Left lung (tissue), 10 donors: ENCODE data around the gene C12orf75. TPM values are rescaled to one million over a fixed set of nuclear protein-coding genes. Genes with fewer than 3 reads are reported as not detected.

Experiments used
- ATAC-seq: fragments of 200-7000 bp; cut with Tn5 transposase; one replicate; pipeline ENCODE4 v1.9.1; 2020; ENCODE audit warnings: moderate library complexity
- DNase-seq, 4 donors: peaks; one replicate each; pipeline ENCODE4 v3.0.0-alpha.2; 2013 to 2020
- H3K27ac ChIP-seq, 2 donors: fragments of 200-600 bp; sonication (generic) in 1 of 2; one replicate each; pipeline versions ENCODE4 v1.5.0 to v1.8.0; 2020 to 2021
- H3K27me3 ChIP-seq, 2 donors: fragments of 200-600 bp; sonication (generic) in 1 of 2; one replicate each; pipeline versions ENCODE4 v1.5.0 to v1.8.0; 2020 to 2021
- H3K36me3 ChIP-seq, 2 donors: fragments of 200-600 bp; sonication (generic) in 1 of 2; one replicate each; pipeline versions ENCODE4 v1.5.0 to v1.8.0; 2020 to 2021
- H3K4me1 ChIP-seq, 2 donors: fragments of 200-600 bp; one replicate each; pipeline ENCODE4 v1.8.0; 2021
- H3K4me3 ChIP-seq, 2 donors: fragments of 200-600 bp; sonication (generic) in 1 of 2; one replicate each; pipeline versions ENCODE4 v1.5.0 to v1.8.0; 2020 to 2021; ENCODE audit warnings: mild to moderate bottlenecking in 1 of 2
- H3K9me3 ChIP-seq, 2 donors: fragments of 200-600 bp; sonication (generic) in 1 of 2; one replicate each; pipeline versions ENCODE4 v1.5.0 to v1.8.0; 2020 to 2021
- intact Hi-C, 2 donors: fragments of 100-400 bp; cut with DNase I; formaldehyde crosslinking; loops; one replicate each; pipeline versions ENCODE4 v1.11.2 to v1.14.2; 2022
- polyA plus RNA-seq, 6 donors: library from polyadenylated mRNA; unstranded; fragments of 120-200 nt; gene quantifications; one replicate each; pipeline ENCODE4 v1.2.1, GENCODE V29; 2013; ENCODE audit not compliant: insufficient read length in 6 of 6
- total RNA-seq, 2 donors: library from RNA; stranded (reverse); fragmentation: NEBNext Ultra II Directional; extraction: Animal tissue kit (Norgen Biotek cat#: 25700); gene quantifications; one replicate each; pipeline ENCODE4 v1.2.1, GENCODE V29; 2021
- TF ChIP-seq, protein P1 (sequence below), 2 donors: fragments of 200-600 bp; sonication (generic) in 1 of 2; IDR thresholded peaks; one replicate each; pipeline versions ENCODE4 v1.5.0 to v1.8.0; 2021; ENCODE audit warnings: antibody characterized with exemption in 2 of 2
- donor health status: DM: no; HTN: yes; CAD: no.
- donor health status: DM: no; HTN: no; CAD: no.

C12orf75 gene
- total and polyA plus RNA-seq, 8 donors, result 16.2 to 27.7 (median 18.8) TPM

GRCh38 chr12:105359856-105360255, 29.4 kb downstream of the C12orf75 start:
- no peaks in the 10 kb centered on the region for H3K9me3 ChIP-seq
- H3K27ac ChIP-seq, result no peak overlapping the region
- ATAC-seq (no peak), DNase-seq (no peak)
- TF ChIP-seq, protein P1, sequence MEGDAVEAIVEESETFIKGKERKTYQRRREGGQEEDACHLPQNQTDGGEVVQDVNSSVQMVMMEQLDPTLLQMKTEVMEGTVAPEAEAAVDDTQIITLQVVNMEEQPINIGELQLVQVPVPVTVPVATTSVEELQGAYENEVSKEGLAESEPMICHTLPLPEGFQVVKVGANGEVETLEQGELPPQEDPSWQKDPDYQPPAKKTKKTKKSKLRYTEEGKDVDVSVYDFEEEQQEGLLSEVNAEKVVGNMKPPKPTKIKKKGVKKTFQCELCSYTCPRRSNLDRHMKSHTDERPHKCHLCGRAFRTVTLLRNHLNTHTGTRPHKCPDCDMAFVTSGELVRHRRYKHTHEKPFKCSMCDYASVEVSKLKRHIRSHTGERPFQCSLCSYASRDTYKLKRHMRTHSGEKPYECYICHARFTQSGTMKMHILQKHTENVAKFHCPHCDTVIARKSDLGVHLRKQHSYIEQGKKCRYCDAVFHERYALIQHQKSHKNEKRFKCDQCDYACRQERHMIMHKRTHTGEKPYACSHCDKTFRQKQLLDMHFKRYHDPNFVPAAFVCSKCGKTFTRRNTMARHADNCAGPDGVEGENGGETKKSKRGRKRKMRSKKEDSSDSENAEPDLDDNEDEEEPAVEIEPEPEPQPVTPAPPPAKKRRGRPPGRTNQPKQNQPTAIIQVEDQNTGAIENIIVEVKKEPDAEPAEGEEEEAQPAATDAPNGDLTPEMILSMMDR (IDR thresholded peaks at IDR 0.05), result no peak
- H3K36me3 ChIP-seq, result no peaks in the 10 kb centered on the region
- intact Hi-C loops, result no loop called here
- H3K4me1 ChIP-seq, result no peaks in the 10 kb centered on the region
- no peak overlapping the region for H3K4me3 ChIP-seq
- H3K27me3 ChIP-seq, result no peaks in the 10 kb centered on the region

GRCh38 chr12:105363890-105364289, 33.4 kb downstream of the C12orf75 start:
- no peaks in the 10 kb centered on the region for H3K36me3 ChIP-seq
- no peaks in the 10 kb centered on the region for H3K9me3 ChIP-seq
- no peak for ATAC-seq
- no peaks in the 10 kb centered on the region for H3K4me1 ChIP-seq
- no peak overlapping the region for H3K4me3 ChIP-seq
- TF ChIP-seq, protein P1 (IDR thresholded peaks at IDR 0.05), result no peak
- H3K27me3 ChIP-seq, result no peaks in the 10 kb centered on the region
- DNase-seq, result no peak
- intact Hi-C loops, result no loop called here
- H3K27ac ChIP-seq, result no peak overlapping the region

- Histone ChIP-seq H3K4me1 (no peaks in the 10 kb centered on the region), H3K9me3 (no peaks in the 10 kb centered on the region), H3K4me3 (no peak overlapping the region), H3K27me3 (no peaks in the 10 kb centered on the region), H3K27ac (no peak overlapping the region), H3K36me3 (no peaks in the 10 kb centered on the region)
- intact Hi-C loops, result no loop called here
- no peak for DNase-seq
- TF ChIP-seq, protein P1 (IDR thresholded peaks at IDR 0.05), result no peak
- ATAC-seq, result no peak
Observed at GRCh38 chr12:105365231-105365630, 34.7 kb downstream of the C12orf75 start.

DNA sequence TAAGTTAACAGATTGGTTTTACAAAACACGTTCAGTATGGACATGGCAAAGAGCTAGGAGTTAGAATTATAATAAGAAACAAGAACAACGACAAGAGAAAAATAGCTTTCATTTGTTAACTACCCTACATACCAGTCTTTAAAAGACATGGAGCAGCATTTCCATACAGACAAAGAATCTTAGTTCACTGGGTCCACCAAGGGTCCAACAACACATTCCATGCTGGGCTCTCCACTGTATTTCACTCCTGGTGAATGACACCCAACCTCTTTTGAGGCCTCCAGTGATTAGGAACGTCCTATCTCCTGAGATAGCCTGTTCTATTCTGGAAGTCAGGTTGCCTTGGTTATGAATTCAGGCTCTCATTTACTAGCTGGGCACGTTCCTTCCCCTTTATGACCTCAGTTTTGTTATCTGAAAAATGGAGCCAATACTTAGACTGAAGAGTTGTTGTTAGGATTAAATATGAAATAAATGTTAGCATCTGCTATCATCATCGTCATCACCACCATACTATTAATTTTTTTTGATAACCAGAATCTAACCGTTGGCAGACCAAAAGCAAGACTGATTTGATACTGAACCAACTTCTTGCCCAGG, 37.7 kb downstream of the C12orf75 start:
- H3K4me1 ChIP-seq, result no peaks in the 10 kb centered on the region
- H3K4me3 ChIP-seq, result no peak overlapping the region
- intact Hi-C loops, result no loop called here
- ATAC-seq, result no peak
- TF ChIP-seq, protein P1 (IDR thresholded peaks at IDR 0.05), result no peak
- H3K27me3 ChIP-seq, result no peaks in the 10 kb centered on the region
- no peak for DNase-seq
- no peaks in the 10 kb centered on the region for H3K36me3 ChIP-seq
- no peaks in the 10 kb centered on the region for H3K9me3 ChIP-seq
- no peak overlapping the region for H3K27ac ChIP-seq

- intact Hi-C loops, result no loop called here
- H3K27me3 ChIP-seq, result no peaks in the 10 kb centered on the region
- TF ChIP-seq, protein P1 (IDR thresholded peaks at IDR 0.05), result no peak
- no peaks in the 10 kb centered on the region for H3K36me3 ChIP-seq
- no peaks in the 10 kb centered on the region for H3K4me1 ChIP-seq
- ATAC-seq, result no peak
- H3K9me3 ChIP-seq, result no peaks in the 10 kb centered on the region
- no peak overlapping the region for H3K4me3 ChIP-seq
- no peak for DNase-seq
- H3K27ac ChIP-seq, result no peak overlapping the region
Observed at GRCh38 chr12:105369014-105369413, 38.5 kb downstream of the C12orf75 start.
